Nephron (organoid): ENCODE data around the gene JAM3.
"Not testable (repeated sequence)": the region's sequence is repeated elsewhere in the genome, so short reads cannot be mapped to it uniquely, and the experiment has no call there.

Experiments
- H3K27ac Mint-ChIP-seq, 3 experiments: 2 replicates each; pipeline ENCODE4 v1.8.0; 2020; ENCODE audit warnings: mixed read lengths in 3 of 3, mild to moderate bottlenecking in 2 of 3, moderate library complexity in 1 of 3
- H3K27me3 Mint-ChIP-seq: 2 replicates; pipeline ENCODE4 v1.8.0; 2021; ENCODE audit warnings: low read depth, mild to moderate bottlenecking, moderate library complexity, mixed read lengths
- H3K36me3 Mint-ChIP-seq: 2 replicates; pipeline ENCODE4 v1.8.0; 2020; ENCODE audit warnings: low read depth, mixed read lengths
- H3K4me1 Mint-ChIP-seq: 2 replicates; pipeline ENCODE4 v1.8.0; 2020; ENCODE audit warnings: mixed read lengths
- H3K4me3 Mint-ChIP-seq, 3 experiments: 2 replicates each; pipeline ENCODE4 v1.8.0; 2020; ENCODE audit warnings: mild to moderate bottlenecking in 3 of 3, mixed read lengths in 3 of 3, moderate library complexity in 2 of 3
- H3K9me3 Mint-ChIP-seq: 2 replicates; pipeline ENCODE4 v1.8.0; 2020; ENCODE audit warnings: mixed read lengths
- TF ChIP-seq, protein P1 (sequence below), 3 experiments: fragments of 200-600 bp; sonication (generic); IDR thresholded peaks; one replicate each; pipeline ENCODE4 v1.5.0; 2021; ENCODE audit warnings: antibody characterized with exemption in 3 of 3; ENCODE audit not compliant: unreplicated experiment in 3 of 3

The JAM3 gene

DNA sequence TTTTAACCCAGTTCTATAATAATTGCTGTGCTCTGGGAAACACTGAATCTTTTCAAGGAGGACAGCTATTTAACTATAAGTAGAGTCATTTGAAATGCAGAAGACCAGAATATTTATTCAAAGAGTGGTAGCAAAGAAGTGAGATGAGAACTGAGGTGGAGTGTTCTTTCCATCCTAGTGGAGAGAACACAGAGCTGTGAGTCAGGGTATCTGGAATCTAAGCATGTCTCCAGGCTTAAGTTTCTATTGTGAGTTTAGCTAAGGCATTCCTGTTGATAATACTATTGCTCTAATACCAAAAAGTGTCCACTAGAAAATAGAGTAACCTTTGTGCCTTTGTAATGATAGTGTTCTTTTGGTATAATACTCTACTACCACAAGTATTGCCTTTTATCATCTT, 32.4 kb downstream of the JAM3 start:
- Mint-ChIP-seq H3K4me3 (no peak overlapping the region), H3K27me3 (no peaks in the 10 kb centered on the region), H3K36me3 (peaks cover 45% of the 10 kb centered on the region), H3K9me3 (peaks cover 35% of the 10 kb centered on the region), H3K27ac (no peak overlapping the region), H3K4me1 (peaks cover 3% of the 10 kb centered on the region)
- TF ChIP-seq, protein P1, sequence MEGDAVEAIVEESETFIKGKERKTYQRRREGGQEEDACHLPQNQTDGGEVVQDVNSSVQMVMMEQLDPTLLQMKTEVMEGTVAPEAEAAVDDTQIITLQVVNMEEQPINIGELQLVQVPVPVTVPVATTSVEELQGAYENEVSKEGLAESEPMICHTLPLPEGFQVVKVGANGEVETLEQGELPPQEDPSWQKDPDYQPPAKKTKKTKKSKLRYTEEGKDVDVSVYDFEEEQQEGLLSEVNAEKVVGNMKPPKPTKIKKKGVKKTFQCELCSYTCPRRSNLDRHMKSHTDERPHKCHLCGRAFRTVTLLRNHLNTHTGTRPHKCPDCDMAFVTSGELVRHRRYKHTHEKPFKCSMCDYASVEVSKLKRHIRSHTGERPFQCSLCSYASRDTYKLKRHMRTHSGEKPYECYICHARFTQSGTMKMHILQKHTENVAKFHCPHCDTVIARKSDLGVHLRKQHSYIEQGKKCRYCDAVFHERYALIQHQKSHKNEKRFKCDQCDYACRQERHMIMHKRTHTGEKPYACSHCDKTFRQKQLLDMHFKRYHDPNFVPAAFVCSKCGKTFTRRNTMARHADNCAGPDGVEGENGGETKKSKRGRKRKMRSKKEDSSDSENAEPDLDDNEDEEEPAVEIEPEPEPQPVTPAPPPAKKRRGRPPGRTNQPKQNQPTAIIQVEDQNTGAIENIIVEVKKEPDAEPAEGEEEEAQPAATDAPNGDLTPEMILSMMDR (IDR thresholded peaks at IDR 0.05; ENCODE audit: unreplicated experiment in 3 of 3) = no peak

DNA sequence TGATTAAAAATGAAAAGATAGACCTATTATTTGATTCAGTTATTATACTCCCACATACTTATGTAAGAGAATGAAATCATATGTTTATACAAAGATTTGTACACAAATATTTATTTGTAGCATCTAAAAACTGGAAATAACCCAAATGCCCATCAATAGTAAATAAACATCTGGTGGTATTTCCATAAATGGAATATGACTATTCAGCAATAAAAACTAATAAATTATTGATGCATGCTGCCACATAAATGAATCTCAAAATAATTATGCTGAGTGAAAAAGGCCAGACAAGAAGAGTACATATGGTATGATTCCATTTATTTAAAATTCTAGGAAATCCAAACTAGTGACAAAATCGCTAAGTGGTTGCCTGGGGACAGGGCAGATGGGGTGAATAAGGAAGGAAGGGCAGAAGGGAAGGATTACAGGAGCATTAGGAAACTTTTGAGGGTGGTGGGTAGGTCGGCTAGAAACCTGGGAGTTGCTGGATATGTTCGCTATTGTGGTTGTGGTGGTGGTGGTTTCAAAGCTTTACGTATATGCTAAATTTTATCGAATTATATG, 41.5 kb downstream of the JAM3 start:
- Mint-ChIP-seq H3K36me3 (peaks cover 42% of the 10 kb centered on the region), H3K27me3 (no peaks in the 10 kb centered on the region), H3K27ac (no peak overlapping the region), H3K4me3 (no peak overlapping the region), H3K9me3 (peaks cover 33% of the 10 kb centered on the region), H3K4me1 (no peaks in the 10 kb centered on the region)
- TF ChIP-seq, protein P1 (IDR thresholded peaks at IDR 0.05; ENCODE audit: unreplicated experiment in 3 of 3) = no peak

DNA sequence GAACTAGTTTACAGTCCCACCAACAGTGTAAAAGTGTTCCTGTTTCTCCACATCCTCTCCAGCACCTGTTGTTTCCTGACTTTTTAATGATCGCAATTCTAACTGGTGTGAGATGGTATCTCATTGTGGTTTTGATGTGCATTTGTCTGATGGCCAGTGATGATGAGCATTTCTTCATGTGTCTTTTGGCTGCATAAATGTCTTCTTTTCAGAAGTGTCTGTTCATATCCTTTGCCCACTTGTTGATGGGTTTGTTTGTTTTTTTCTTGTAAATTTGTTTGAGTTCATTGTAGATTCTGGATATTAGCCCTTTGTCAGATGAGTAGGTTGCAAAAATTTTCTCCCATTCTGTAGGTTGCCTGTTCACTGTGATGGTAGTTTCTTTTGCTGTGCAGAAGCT, 44.9 kb downstream of the JAM3 start:
- not testable (repeated sequence) for H3K4me3 Mint-ChIP-seq, H3K27ac Mint-ChIP-seq, H3K4me1 Mint-ChIP-seq, H3K27me3 Mint-ChIP-seq
- Mint-ChIP-seq H3K9me3 (peaks cover 17% of the 10 kb centered on the region), H3K36me3 (peaks cover 34% of the 10 kb centered on the region)

DNA sequence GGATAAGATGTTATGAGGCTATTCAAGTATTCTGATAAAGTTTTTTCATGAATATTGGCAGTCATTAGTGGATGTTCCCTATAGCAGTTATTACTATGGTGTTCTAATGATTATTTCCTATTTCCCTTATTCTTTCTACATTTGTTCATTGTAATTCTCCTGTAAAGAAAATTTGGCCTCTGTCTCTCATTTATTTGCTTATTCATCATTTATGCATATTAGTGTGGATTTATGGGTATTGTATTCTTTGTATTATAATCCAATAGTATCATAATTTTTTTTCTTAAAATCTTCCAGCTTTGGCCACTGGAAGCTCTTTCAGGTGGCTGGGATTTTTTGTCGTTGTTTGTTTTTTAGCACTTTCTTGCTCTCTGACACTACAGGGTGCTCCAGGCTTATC, 47.3 kb downstream of the JAM3 start:
- Mint-ChIP-seq H3K9me3 (peaks cover 10% of the 10 kb centered on the region), H3K27ac (no peak overlapping the region), H3K36me3 (peaks cover 22% of the 10 kb centered on the region), H3K27me3 (no peaks in the 10 kb centered on the region), H3K4me1 (peaks cover 30% of the 10 kb centered on the region), H3K4me3 (no peak overlapping the region)
- TF ChIP-seq, protein P1 (IDR thresholded peaks at IDR 0.05; ENCODE audit: unreplicated experiment in 3 of 3) = no peak

GRCh38 chr11:134118006-134118405, 49.1 kb downstream of the JAM3 start:
- Mint-ChIP-seq H3K9me3 (no peaks in the 10 kb centered on the region), H3K4me1 (peaks cover 48% of the 10 kb centered on the region), H3K4me3 (no peak overlapping the region), H3K36me3 (peaks cover 4% of the 10 kb centered on the region), H3K27ac (peak overlapping the region in 1 of 3 experiments; percentile 96), H3K27me3 (no peaks in the 10 kb centered on the region)
- TF ChIP-seq, protein P1 (IDR thresholded peaks at IDR 0.05; ENCODE audit: unreplicated experiment in 3 of 3) = no peak

- H3K4me3 Mint-ChIP-seq = peak overlapping the region in 1 of 3 experiments; percentile 56
- H3K27ac Mint-ChIP-seq = peak overlapping the region; percentile 13 to 96 (median 18)
- H3K9me3 Mint-ChIP-seq = no peaks in the 10 kb centered on the region
- H3K4me1 Mint-ChIP-seq = peaks cover 59% of the 10 kb centered on the region
- no peaks in the 10 kb centered on the region for H3K36me3 Mint-ChIP-seq
- peaks cover 11% of the 10 kb centered on the region for H3K27me3 Mint-ChIP-seq
- TF ChIP-seq, protein P1 (IDR thresholded peaks at IDR 0.05; ENCODE audit: unreplicated experiment in 3 of 3) = no peak
These were observed 50.2 kb downstream of the JAM3 start for GRCh38 chr11:134119094-134119493.
